DMS 273 (cell line): ENCODE data around the gene THOC6.

Experiments
- DNase-seq: peaks from one replicate; lab custom pipeline; 2025; ENCODE audit not compliant: unreplicated experiment; lab: John Stamatoyannopoulos, UW

Gene THOC6

GRCh38 chr16:2991566-2992261, 32.1 kb upstream of the THOC6 start:
- DNase-seq: no peak

- DNase-seq: no peak
Measured at GRCh38 chr16:2992383-2993081, 31.3 kb upstream of the THOC6 start.

GRCh38 chr16:2996298-2996697, 27.5 kb upstream of the THOC6 start:
- no peak for DNase-seq

- no peak for DNase-seq
Measured at GRCh38 chr16:2999929-3000328, 23.9 kb upstream of the THOC6 start.

GRCh38 chr16:3000540-3000939, 23.3 kb upstream of the THOC6 start:
- DNase-seq: no peak

GRCh38 chr16:3001316-3001715, 22.5 kb upstream of the THOC6 start:
- no peak for DNase-seq

- peak; percentile 99 for DNase-seq
Measured at GRCh38 chr16:3003582-3004270, 20.1 kb upstream of the THOC6 start.

- peak; percentile 74 for DNase-seq
Measured at GRCh38 chr16:3004319-3004718, 19.5 kb upstream of the THOC6 start.

- peak; percentile 69 for DNase-seq
Measured at GRCh38 chr16:3004781-3005284, 19.0 kb upstream of the THOC6 start.

GRCh38 chr16:3007059-3007956, 16.5 kb upstream of the THOC6 start:
- DNase-seq: no peak

- DNase-seq: no peak
Measured at GRCh38 chr16:3007957-3008689, 15.7 kb upstream of the THOC6 start.

- DNase-seq: no peak
Measured at GRCh38 chr16:3008690-3009037, 15.2 kb upstream of the THOC6 start.

GRCh38 chr16:3009568-3010390, 14.1 kb upstream of the THOC6 start:
- no peak for DNase-seq

GRCh38 chr16:3010510-3010909, 13.3 kb upstream of the THOC6 start:
- no peak for DNase-seq

- DNase-seq: no peak
Measured at GRCh38 chr16:3012246-3012645, 11.6 kb upstream of the THOC6 start.

GRCh38 chr16:3012828-3013420, 10.9 kb upstream of the THOC6 start, which contains the start of gene CLDN9:
TSS of gene CLDN9 (plus strand) at chr16:3012923. CDS start at chr16:3013363, 440 bp downstream.
- DNase-seq: no peak

- no peak for DNase-seq
Measured at GRCh38 chr16:3013491-3013951, 10.3 kb upstream of the THOC6 start.

GRCh38 chr16:3013998-3014690, 9.7 kb upstream of the THOC6 start:
- no peak for DNase-seq
